Upper lobe of left lung (tissue), 6 donors: Measurements from ENCODE around the gene PRKD1. TPM values are rescaled to one million over a fixed set of nuclear protein-coding genes. Genes with fewer than 3 reads are reported as not detected.
A peak's percentile ranks its signal among the peaks of the same experiment; 100 is the strongest.

ENCODE experiments used
- ATAC-seq, 2 donors: fragments of 200-7000 bp; cut with Tn5 transposase; one replicate each; pipeline ENCODE4 v1.9.1; 2022; ENCODE audit warnings: mild to moderate bottlenecking in 2 of 2, moderate library complexity in 2 of 2; ENCODE audit not compliant: low FRiP score in 2 of 2
- DNase-seq, 2 donors: peaks; one replicate each; pipeline ENCODE4 v3.0.0-alpha.2; 2019 to 2020
- H3K27ac ChIP-seq, 4 donors: fragments of 200-600 bp; sonication (generic); one replicate each; pipeline ENCODE4 v1.5.1; 2016 to 2019
- H3K27me3 ChIP-seq, 4 donors: fragments of 200-600 bp; sonication (generic); one replicate each; pipeline ENCODE4 v1.5.1; 2017 to 2019
- H3K36me3 ChIP-seq, 4 donors: fragments of 200-600 bp; sonication (generic); one replicate each; pipeline ENCODE4 v1.5.1; 2016 to 2019
- H3K4me1 ChIP-seq, 4 donors: fragments of 200-600 bp; sonication (generic); one replicate each; pipeline ENCODE4 v1.5.1; 2018 to 2019
- H3K4me3 ChIP-seq, 4 donors: fragments of 200-600 bp; sonication (generic); one replicate each; pipeline ENCODE4 v1.5.1; 2017 to 2019; ENCODE audit warnings: mild to moderate bottlenecking in 2 of 4, moderate library complexity in 1 of 4
- H3K9me3 ChIP-seq, 4 donors: fragments of 200-600 bp; sonication (generic); one replicate each; pipeline ENCODE4 v1.5.1; 2018 to 2019
- CTCF ChIP-seq, 6 experiments: fragments of 450-650 bp in 4 of 6; fragments of 200-600 bp in 2 of 6; sonication (generic) in 2 of 6; IDR thresholded peaks; one replicate each; pipeline ENCODE4 v1.5.1; 2016 to 2019; ENCODE audit warnings: antibody characterized with exemption in 6 of 6
- EP300 ChIP-seq, 4 donors: sonication (generic); formaldehyde crosslinking; IDR thresholded peaks; one replicate each; pipeline ENCODE4 v1.5.1; 2017; ENCODE audit warnings: antibody characterized with exemption in 4 of 4, control low read depth in 2 of 4
- POLR2A ChIP-seq, 4 donors: fragments of 450-650 bp; IDR thresholded peaks; one replicate each; pipeline ENCODE4 v1.5.1; 2016 to 2017; ENCODE audit warnings: antibody characterized with exemption in 4 of 4, mild to moderate bottlenecking in 2 of 4
- POLR2AphosphoS5 ChIP-seq, 2 donors: sonication (generic); formaldehyde crosslinking; IDR thresholded peaks; one replicate each; pipeline ENCODE4 v1.5.1; 2017; ENCODE audit warnings: antibody characterized with exemption in 2 of 2
- WGBS, 2 donors: methylation state at CpG; one replicate each; pipeline ENCODE4 v1.1.5; 2017 to 2018; 5-methylcytosine and 5-hydroxymethylcytosine counted together
- total RNA-seq, 6 donors: library from RNA; depleted of rRNA in 4 of 6; stranded (reverse); fragments of >200 nt in 4 of 6; gene quantifications; one replicate each; pipeline versions ENCODE4 v1.1.0 to v1.2.1, GENCODE V29; 2016 to 2021
- donor health status: DM: no; HTN: no; CAD: no; lungs with moderate emphysema.
- donor health status: DM: no; HTN: yes; CAD: no; lungs with severe emphysema.

The PRKD1 gene
- total RNA-seq, 6 donors from 2014 or later: 12.2 to 32.5 (median 15.2) TPM

DNA sequence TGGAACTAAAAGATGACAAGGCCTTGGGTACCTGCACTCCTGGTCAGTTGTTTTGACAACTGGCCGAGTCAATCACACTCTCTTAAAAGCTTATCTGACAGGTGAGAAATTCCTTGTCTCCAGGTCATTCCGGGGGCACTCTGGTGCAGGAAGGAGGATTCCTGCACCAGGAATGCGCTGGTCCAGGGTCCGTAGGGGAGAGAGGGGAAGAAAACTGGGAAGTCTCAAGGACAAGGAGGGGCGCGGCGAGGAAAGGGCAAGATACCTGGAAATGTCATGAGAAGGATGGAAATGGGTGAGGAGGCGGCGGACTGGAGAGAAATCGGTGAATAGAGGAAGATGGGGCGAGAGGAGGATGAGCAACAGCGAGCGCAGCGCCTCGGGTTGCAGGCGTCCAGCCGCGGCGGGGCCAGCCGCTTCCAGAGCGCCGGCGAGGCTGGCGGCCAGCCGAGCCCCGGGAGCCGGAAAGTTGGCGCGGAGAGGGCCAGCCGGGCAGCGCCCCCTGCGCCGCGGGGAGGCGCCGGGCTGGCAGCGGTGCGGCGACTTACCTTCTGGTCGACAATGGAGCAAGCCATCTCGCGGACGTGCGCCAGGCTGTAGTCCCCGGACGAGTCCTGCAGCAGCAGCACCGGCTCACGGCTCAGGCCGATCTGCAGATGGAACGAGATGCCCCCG lies 809 bp downstream of the PRKD1 start:
- Histone ChIP-seq H3K27ac (peak overlapping the region; percentile 58 to 84 (median 79)), H3K9me3 (no peaks in the 10 kb centered on the region), H3K4me3 (peak overlapping the region; percentile 67 to 85 (median 76)), H3K27me3 (no peaks in the 10 kb centered on the region), H3K4me1 (peaks cover 7 to 28% (median 12%) of the 10 kb centered on the region in 4 donors), H3K36me3 (no peaks in the 10 kb centered on the region)
- ATAC-seq (peak; percentile 32 to 66), DNase-seq (peak; percentile 47 to 92)
- TF ChIP-seq CTCF (IDR thresholded peaks at IDR 0.05) (peak in 3 of 6 experiments; percentile 13 to 34 (median 13)), POLR2AphosphoS5 (IDR thresholded peaks at IDR 0.05) (no peak)
- WGBS, 2 donors: 1 to 2% methylated on average over 27 to 50 of the region's 51 CpGs

DNA sequence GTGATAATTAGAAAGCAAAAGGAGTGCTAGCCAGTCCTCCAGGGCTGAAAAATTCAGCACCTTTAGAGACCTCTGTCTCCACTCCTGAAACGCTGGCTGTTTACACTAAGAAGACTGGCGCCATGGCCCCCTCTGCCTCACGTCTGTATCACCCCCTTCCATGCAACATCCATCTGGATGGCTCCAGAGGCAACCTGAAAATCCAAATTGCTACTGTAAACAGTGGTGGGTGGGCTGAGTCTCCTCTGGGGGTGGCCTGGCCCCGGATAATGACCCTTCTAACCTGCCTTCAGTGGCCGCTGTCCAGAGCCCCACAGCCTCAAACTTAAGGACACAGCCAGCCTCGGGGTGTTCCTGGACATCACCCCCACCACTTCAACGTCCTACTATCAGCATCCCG lies 1.4 kb downstream of the PRKD1 start:
- Histone ChIP-seq H3K9me3 (no peaks in the 10 kb centered on the region), H3K4me3 (peak overlapping the region; percentile 67 to 85 (median 76)), H3K4me1 (peaks cover 7 to 28% (median 12%) of the 10 kb centered on the region in 4 donors), H3K27ac (peak overlapping the region in 1 of 4 donors; percentile 83), H3K36me3 (no peaks in the 10 kb centered on the region), H3K27me3 (no peaks in the 10 kb centered on the region)
- ATAC-seq (no peak), DNase-seq (no peak)
- TF ChIP-seq POLR2A (IDR thresholded peaks at IDR 0.05) (no peak), EP300 (IDR thresholded peaks at IDR 0.05) (no peak)
- 11 to 18% methylated on average over 7 to 8 of the region's 8 CpGs for WGBS, 2 donors

DNA sequence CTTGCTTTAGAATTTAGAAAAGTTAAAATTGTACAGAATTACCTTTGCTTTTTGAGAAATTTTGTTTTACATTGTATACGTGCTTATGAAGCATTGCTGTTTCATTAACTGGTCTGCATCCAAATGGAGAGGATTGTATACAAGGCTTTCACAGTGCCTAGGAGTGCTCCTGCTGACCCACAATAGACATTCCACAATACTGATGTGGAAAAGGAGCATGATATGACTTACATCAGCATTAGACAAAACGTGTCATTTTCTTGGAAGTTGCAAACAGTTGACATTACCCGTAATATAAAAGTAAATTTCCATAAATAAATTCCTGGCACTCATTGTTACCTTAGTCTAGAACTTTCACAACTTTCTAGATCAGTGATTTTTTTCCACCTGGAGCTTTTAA lies 1.9 kb downstream of the PRKD1 start:
- TF ChIP-seq EP300 (IDR thresholded peaks at IDR 0.05): peak in 1 of 4 donors; percentile 17
- no peak for TF ChIP-seq POLR2AphosphoS5 (IDR thresholded peaks at IDR 0.05)
- H3K4me1 ChIP-seq: peaks cover 7 to 28% (median 12%) of the 10 kb centered on the region in 4 donors
- 44 to 54% methylated on average over 3 of the region's 3 CpGs for WGBS, 2 donors
- no peaks in the 10 kb centered on the region for H3K9me3 ChIP-seq
- DNase-seq (no peak), ATAC-seq (no peak)
- peak overlapping the region in 3 of 4 donors; percentile 67 to 85 (median 77) for H3K4me3 ChIP-seq
- H3K36me3 ChIP-seq: no peaks in the 10 kb centered on the region
- no peaks in the 10 kb centered on the region for H3K27me3 ChIP-seq
- no peak overlapping the region for H3K27ac ChIP-seq

DNA sequence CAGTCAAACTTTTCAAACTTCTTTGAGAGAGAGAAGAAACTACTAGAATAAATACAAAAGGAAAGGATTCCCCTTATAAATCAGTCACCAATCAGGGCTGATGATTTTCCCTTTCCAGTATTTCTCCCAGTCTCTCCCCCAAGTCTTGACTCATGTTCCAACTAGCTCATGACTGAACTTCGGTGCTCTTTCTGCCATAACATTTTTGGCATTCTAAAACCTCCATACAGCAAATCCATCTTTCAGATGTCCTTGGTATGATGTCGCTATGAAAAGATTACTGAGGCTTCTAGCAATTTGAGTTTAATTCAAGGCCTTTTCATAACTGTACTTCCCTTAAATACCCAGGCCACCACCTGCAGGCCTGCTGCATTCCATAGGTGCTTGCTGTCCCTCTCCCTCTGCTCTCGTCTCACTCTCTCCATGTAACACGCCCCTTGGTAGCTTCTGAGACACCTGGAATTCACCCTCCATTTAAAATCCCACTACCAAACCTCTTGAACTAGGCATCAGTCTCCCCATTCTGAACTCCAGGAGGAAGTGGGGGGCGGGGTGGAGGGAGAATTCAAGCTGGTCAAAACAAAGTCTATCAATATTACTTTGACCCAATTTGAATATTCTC lies 2.4 kb downstream of the PRKD1 start:
- Histone ChIP-seq H3K4me1 (peaks cover 7 to 28% (median 12%) of the 10 kb centered on the region in 4 donors), H3K27ac (no peak overlapping the region), H3K27me3 (no peaks in the 10 kb centered on the region), H3K9me3 (no peaks in the 10 kb centered on the region), H3K4me3 (peak overlapping the region in 2 of 4 donors; percentile 77 to 85), H3K36me3 (no peaks in the 10 kb centered on the region)
- 61 to 70% methylated on average over 5 of the region's 5 CpGs for WGBS, 2 donors
- DNase-seq: no peak
- no peak for ATAC-seq
- TF ChIP-seq EP300 (IDR thresholded peaks at IDR 0.05) (no peak), POLR2AphosphoS5 (IDR thresholded peaks at IDR 0.05) (no peak), POLR2A (IDR thresholded peaks at IDR 0.05) (no peak), CTCF (IDR thresholded peaks at IDR 0.05) (no peak)

DNA sequence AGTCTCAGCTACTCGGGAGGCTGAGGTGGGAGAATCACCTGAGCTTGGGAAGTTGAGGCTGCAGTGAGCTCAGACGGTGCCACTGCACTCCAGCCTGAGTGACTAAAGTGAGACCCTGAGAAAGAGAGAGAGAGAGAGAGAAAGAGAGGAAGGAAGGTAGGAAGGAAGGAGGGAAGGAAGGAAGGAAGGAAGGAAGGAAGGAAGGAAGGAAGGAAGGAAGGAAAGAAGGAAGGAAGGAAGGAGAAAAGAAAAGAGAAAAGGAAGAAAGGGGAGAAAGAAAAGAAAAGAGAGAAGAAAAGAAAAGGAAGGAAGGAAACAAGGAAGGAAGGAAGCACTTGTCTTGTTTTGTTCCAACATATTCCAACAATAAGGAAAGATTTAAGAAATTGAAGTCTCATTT lies 7.8 kb downstream of the PRKD1 start:
- ATAC-seq (no peak), DNase-seq (no peak)
- Histone ChIP-seq H3K36me3 (no peaks in the 10 kb centered on the region), H3K27me3 (no peaks in the 10 kb centered on the region), H3K9me3 (no peaks in the 10 kb centered on the region), H3K4me3 (no peak overlapping the region), H3K4me1 (no peaks in the 10 kb centered on the region), H3K27ac (no peak overlapping the region)
- no peak for TF ChIP-seq CTCF (IDR thresholded peaks at IDR 0.05)
- no peak for TF ChIP-seq POLR2AphosphoS5 (IDR thresholded peaks at IDR 0.05)
- TF ChIP-seq EP300 (IDR thresholded peaks at IDR 0.05): no peak
- no peak for TF ChIP-seq POLR2A (IDR thresholded peaks at IDR 0.05)
- WGBS, 2 donors: 91 to 94% methylated on average over 2 of the region's 2 CpGs
